ENCODE measurements around the gene KHDC3L. TPM values are rescaled to one million over a fixed set of nuclear protein-coding genes. Genes with fewer than 3 reads are reported as not detected.

KHDC3L gene
- total RNA-seq, 1 donor from 2014 or later = not detected

GRCh38 chr6:73413102-73413501 lies 50.6 kb downstream of the KHDC3L start:
- no peak for DNase-seq (ENCODE audit: low spot score)
- Mint-ChIP-seq H3K36me3 (ENCODE audit: low read depth) (peaks cover 44% of the 10 kb centered on the region), H3K9me3 (no peaks in the 10 kb centered on the region), H3K4me1 (ENCODE audit: low read depth) (peaks cover 2% of the 10 kb centered on the region), H3K27ac (no peak overlapping the region), H3K27me3 (ENCODE audit: low read depth) (no peaks in the 10 kb centered on the region), H3K4me3 (ENCODE audit: low read depth) (no peak overlapping the region)
- intact Hi-C loops (cut with micrococcal nuclease) = no loop called here

Other genes with a start within 250 kb of the KHDC3L start
- gene KHDC1L, start 137.2 kb upstream of the KHDC3L start, total RNA-seq = 0.32 TPM in 1 of 2 replicates, not detected in the other
- gene KHDC1, start 99.5 kb upstream of the KHDC3L start, total RNA-seq = 6.7 and 7.1 TPM in 2 replicates
- gene DPPA5, start 8.4 kb upstream of the KHDC3L start, total RNA-seq = not detected in 2 replicates
- 0.46 TPM in 1 of 2 replicates, not detected in the other for gene OOEP, start 7.2 kb downstream of the KHDC3L start, total RNA-seq
- gene DDX43, start 32.2 kb downstream of the KHDC3L start, total RNA-seq = 0.28 and 0.52 TPM in 2 replicates
- 42.7 and 46.7 TPM in 2 replicates for gene CGAS, start 89.6 kb downstream of the KHDC3L start, total RNA-seq
- gene MTO1, start 99.1 kb downstream of the KHDC3L start, total RNA-seq = 27.9 and 32.1 TPM in 2 replicates
- gene EEF1A1, start 158.4 kb downstream of the KHDC3L start, total RNA-seq = 11,266 and 11,402 TPM in 2 replicates